Measurements from ENCODE around the gene BID.

DNA sequence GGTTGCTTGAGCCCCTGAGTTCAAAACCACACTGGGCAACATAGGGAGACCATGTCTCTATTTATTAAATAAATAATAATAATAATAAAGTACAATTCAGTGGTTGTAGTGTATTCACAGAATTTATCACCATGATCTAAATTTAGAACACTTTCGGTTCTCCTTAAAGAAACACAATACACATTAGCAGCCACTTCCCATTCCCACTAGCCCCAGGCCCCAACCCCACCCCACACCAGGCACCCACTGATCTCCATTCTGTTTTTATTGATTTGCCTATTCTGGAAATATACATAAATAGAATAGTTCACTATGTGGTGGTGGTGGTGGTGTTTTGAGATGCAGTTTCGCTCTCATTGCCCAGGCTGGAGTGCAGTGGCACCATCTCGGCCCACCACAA, 90.0 kb downstream of the BID start:
- no peak for TF ChIP-seq CTCF (IDR thresholded peaks at IDR 0.05)
- no peak for TF ChIP-seq POLR2A (IDR thresholded peaks at IDR 0.05)
- TF ChIP-seq POLR2AphosphoS5 (IDR thresholded peaks at IDR 0.05), result no peak

Measured in suprapubic skin (tissue), 4 donors.